Measurements from ENCODE around the gene AAK1. TPM values are rescaled to one million over a fixed set of nuclear protein-coding genes. Genes with fewer than 3 reads are reported as not detected.
A peak's percentile ranks its signal among the peaks of the same experiment; 100 is the strongest.

The AAK1 gene
- total RNA-seq, 2 experiments from 2014 or later: 114 to 115 TPM

- peaks cover 9% of the 10 kb centered on the region for H3K9me3 Mint-ChIP-seq
- DNase-seq (no peak), ATAC-seq (no peak)
- no peak overlapping the region for H3K4me3 Mint-ChIP-seq
- TF ChIP-seq, protein P1, sequence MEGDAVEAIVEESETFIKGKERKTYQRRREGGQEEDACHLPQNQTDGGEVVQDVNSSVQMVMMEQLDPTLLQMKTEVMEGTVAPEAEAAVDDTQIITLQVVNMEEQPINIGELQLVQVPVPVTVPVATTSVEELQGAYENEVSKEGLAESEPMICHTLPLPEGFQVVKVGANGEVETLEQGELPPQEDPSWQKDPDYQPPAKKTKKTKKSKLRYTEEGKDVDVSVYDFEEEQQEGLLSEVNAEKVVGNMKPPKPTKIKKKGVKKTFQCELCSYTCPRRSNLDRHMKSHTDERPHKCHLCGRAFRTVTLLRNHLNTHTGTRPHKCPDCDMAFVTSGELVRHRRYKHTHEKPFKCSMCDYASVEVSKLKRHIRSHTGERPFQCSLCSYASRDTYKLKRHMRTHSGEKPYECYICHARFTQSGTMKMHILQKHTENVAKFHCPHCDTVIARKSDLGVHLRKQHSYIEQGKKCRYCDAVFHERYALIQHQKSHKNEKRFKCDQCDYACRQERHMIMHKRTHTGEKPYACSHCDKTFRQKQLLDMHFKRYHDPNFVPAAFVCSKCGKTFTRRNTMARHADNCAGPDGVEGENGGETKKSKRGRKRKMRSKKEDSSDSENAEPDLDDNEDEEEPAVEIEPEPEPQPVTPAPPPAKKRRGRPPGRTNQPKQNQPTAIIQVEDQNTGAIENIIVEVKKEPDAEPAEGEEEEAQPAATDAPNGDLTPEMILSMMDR (IDR thresholded peaks at IDR 0.05): no peak
- peaks cover 57% of the 10 kb centered on the region for H3K4me1 Mint-ChIP-seq (ENCODE audit: low read depth)
- H3K27ac Mint-ChIP-seq: no peak overlapping the region
- POLR2A ChIA-PET: interaction anchor here (1.4 kb wide), 1 partner anchor 32 kb away, joined by 3 read pairs; no protein-coding TSS in a partner anchor
- peaks cover 59% of the 10 kb centered on the region for H3K36me3 Mint-ChIP-seq (ENCODE audit: low read depth)
- CTCF ChIA-PET: interaction anchor here (2.4 to 6.6 kb wide), 2 partner anchors 16 to 175 kb away, joined by 6 to 66 read pairs; no protein-coding TSS in a partner anchor
- intact Hi-C loops (cut with micrococcal nuclease): no loop called here
- H3K27me3 Mint-ChIP-seq: no peaks in the 10 kb centered on the region
These were observed 94.1 kb downstream of the AAK1 start for GRCh38 chr2:69549421-69549820.

DNA sequence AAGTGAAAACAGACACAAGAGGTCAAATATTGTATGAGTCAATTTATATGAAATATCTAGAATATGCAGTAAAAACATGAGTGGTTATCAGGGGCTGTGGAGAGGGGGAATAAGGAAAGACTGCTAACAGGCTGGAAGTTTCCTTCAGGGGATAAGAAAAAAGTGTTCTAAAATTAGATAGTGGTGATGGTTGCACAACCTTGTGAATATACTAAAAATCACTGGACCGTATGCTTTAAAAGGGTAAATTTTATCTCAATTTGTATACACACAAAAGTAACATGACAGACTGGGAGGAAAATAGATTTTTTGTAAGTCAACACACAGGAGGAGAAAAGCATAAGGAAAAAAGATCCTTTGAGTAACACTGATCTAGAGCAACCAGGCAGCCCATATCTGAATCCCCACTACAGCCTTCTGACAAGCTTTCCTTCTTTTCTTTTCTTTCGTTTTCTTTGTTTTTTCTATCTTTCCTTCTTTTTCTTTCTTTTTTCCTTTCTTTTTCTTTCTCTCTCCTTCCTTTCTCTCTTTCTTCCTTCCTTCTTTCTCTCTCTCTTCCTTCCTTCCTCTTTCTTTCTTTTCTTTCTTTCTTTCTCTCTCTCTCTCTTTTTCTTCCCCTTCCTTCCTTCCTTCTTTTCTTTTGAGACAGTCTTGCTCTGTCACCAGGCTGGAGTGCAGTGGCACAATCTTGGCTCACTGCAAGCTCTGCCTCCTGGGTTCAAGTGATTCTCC, 95.4 kb downstream of the AAK1 start:
- peaks cover 57% of the 10 kb centered on the region for H3K4me1 Mint-ChIP-seq (ENCODE audit: low read depth)
- peak overlapping the region; percentile 37 for H3K27ac Mint-ChIP-seq
- H3K4me3 Mint-ChIP-seq: no peak overlapping the region
- H3K36me3 Mint-ChIP-seq (ENCODE audit: low read depth): peaks cover 60% of the 10 kb centered on the region
- ATAC-seq (no peak), DNase-seq (no peak)
- peaks cover 9% of the 10 kb centered on the region for H3K9me3 Mint-ChIP-seq
- H3K27me3 Mint-ChIP-seq: no peaks in the 10 kb centered on the region
- CTCF ChIA-PET: interaction anchor here (0.9 kb wide), 1 partner anchor 17 kb away, joined by 3 read pairs; no protein-coding TSS in a partner anchor
- TF ChIP-seq, protein P1 (IDR thresholded peaks at IDR 0.05): peak; percentile 18
- intact Hi-C loops (cut with micrococcal nuclease): no loop called here
- POLR2A ChIA-PET: interaction anchor here (1.4 kb wide), 1 partner anchor 34 kb away, joined by 3 read pairs; no protein-coding TSS in a partner anchor

DNA sequence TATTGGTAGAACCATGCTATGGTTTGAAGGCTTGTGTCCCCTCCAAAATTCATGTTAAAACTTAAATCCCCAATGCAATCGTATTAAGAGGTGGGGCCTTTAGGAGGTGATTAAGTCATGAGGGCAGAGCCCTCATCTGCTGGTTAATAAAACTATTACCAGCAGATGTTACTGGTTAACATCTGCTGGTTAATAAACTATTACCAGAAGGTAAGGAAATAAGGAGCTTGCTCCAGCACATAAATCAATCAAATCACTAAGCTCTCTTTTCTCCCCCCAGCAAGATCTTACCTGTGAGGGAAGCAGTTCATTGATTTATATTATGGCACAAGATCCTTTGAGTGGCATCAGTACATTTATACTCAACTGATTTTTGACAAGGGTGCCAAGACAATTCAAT, 96.9 kb downstream of the AAK1 start:
- Mint-ChIP-seq H3K9me3 (peaks cover 9% of the 10 kb centered on the region), H3K27me3 (no peaks in the 10 kb centered on the region), H3K4me3 (no peak overlapping the region), H3K4me1 (ENCODE audit: low read depth) (peaks cover 51% of the 10 kb centered on the region), H3K27ac (no peak overlapping the region), H3K36me3 (ENCODE audit: low read depth) (peaks cover 57% of the 10 kb centered on the region)
- CTCF ChIA-PET: interaction anchor here (0.7 kb wide), 1 partner anchor 20 kb away, joined by 3 read pairs; no protein-coding TSS in a partner anchor
- ATAC-seq: no peak
- POLR2A ChIA-PET: no interaction called here
- DNase-seq: no peak
- intact Hi-C loops (cut with micrococcal nuclease): no loop called here
- TF ChIP-seq, protein P1 (IDR thresholded peaks at IDR 0.05): no peak

GRCh38 chr2:69545477-69545932, 98.0 kb downstream of the AAK1 start:
- H3K36me3 Mint-ChIP-seq (ENCODE audit: low read depth): peaks cover 53% of the 10 kb centered on the region
- ChIA-PET CTCF (interaction anchor here (1.2 to 3.0 kb wide), 3 partner anchors 15 to 20 kb away, joined by 3 to 15 read pairs (median 3); no protein-coding TSS in a partner anchor), POLR2A (interaction anchor here (0.5 to 0.6 kb wide), 2 partner anchors 43 to 114 kb away, joined by 3 read pairs; no protein-coding TSS in a partner anchor)
- TF ChIP-seq, protein P1 (IDR thresholded peaks at IDR 0.05): no peak
- peaks cover 9% of the 10 kb centered on the region for H3K9me3 Mint-ChIP-seq
- DNase-seq (no peak), ATAC-seq (no peak)
- intact Hi-C loops (cut with micrococcal nuclease): no loop called here
- no peak overlapping the region for H3K4me3 Mint-ChIP-seq
- no peaks in the 10 kb centered on the region for H3K27me3 Mint-ChIP-seq
- H3K4me1 Mint-ChIP-seq (ENCODE audit: low read depth): peaks cover 40% of the 10 kb centered on the region
- H3K27ac Mint-ChIP-seq: peak overlapping the region; percentile 1

DNA sequence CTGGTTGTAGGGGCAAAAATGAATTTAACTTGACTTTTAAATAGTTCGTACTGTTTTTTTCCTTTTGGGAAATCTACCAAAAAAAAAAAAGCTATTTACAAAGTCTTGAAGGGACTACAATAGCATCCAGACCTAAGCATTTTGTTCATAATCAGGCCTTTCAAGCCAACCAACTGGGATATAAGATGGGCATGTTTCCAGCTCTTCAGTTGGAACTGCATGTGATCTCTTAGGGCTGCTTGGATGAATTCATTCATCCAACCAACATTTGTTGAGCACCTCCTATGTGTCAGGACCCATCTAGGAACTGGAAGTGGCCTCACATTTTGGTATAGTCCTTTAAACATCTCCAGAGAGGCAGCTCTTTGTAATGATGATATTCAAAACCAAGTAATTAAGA, 98.6 kb downstream of the AAK1 start:
- POLR2A ChIA-PET: interaction anchor here (0.5 kb wide), 1 partner anchor 115 kb away, joined by 3 read pairs; no protein-coding TSS in a partner anchor

More for the DNA sequence above, 98.6 kb downstream of the AAK1 start:
- ATAC-seq (no peak), DNase-seq (no peak)
- H3K9me3 Mint-ChIP-seq: peaks cover 9% of the 10 kb centered on the region
- H3K4me1 Mint-ChIP-seq (ENCODE audit: low read depth): peaks cover 38% of the 10 kb centered on the region
- H3K4me3 Mint-ChIP-seq: no peak overlapping the region
- TF ChIP-seq, protein P1 (IDR thresholded peaks at IDR 0.05): no peak
- CTCF ChIA-PET: interaction anchor here (1.2 to 3.0 kb wide), 4 partner anchors 16 to 180 kb away, joined by 3 to 15 read pairs (median 4); no protein-coding TSS in a partner anchor
- intact Hi-C loops (cut with micrococcal nuclease): no loop called here
- no peaks in the 10 kb centered on the region for H3K27me3 Mint-ChIP-seq
- H3K36me3 Mint-ChIP-seq (ENCODE audit: low read depth): peaks cover 54% of the 10 kb centered on the region
- no peak overlapping the region for H3K27ac Mint-ChIP-seq
